ENCODE data around the gene SNX2.

SNX2 gene

GRCh38 chr5:122870219-122870856 lies 95.5 kb downstream of the SNX2 start:
- peak; percentile 64 for DNase-seq (ENCODE audit: low read depth)
- H3K4me3 ChIP-seq (ENCODE audit: low read length): peak overlapping the region; percentile 19
- no peak for TF ChIP-seq CTCF (conservative IDR thresholded peaks at IDR 0.05; ENCODE audit: low read length)

GRCh38 chr5:122871661-122872060 lies 96.8 kb downstream of the SNX2 start:
- TF ChIP-seq CTCF (conservative IDR thresholded peaks at IDR 0.05; ENCODE audit: low read length): no peak
- H3K4me3 ChIP-seq (ENCODE audit: low read length): no peak overlapping the region

GRCh38 chr5:122874179-122874875 lies 99.4 kb downstream of the SNX2 start:
- no peak for TF ChIP-seq CTCF (conservative IDR thresholded peaks at IDR 0.05; ENCODE audit: low read length)
- H3K4me3 ChIP-seq (ENCODE audit: low read length): no peak overlapping the region
- no peak for DNase-seq (ENCODE audit: low read depth)

More at GRCh38 chr5:122871661-122872060, 96.8 kb downstream of the SNX2 start:
- DNase-seq (ENCODE audit: low read depth): peak; percentile 76

- H3K4me3 ChIP-seq (ENCODE audit: low read length): no peak overlapping the region
- no peak for TF ChIP-seq CTCF (conservative IDR thresholded peaks at IDR 0.05; ENCODE audit: low read length)
- DNase-seq (ENCODE audit: low read depth): no peak
These were observed 102.6 kb downstream of the SNX2 start for GRCh38 chr5:122877518-122877917.

- H3K4me3 ChIP-seq (ENCODE audit: low read length): no peak overlapping the region
- no peak for DNase-seq (ENCODE audit: low read depth)
- no peak for TF ChIP-seq CTCF (conservative IDR thresholded peaks at IDR 0.05; ENCODE audit: low read length)
These were observed 104.2 kb downstream of the SNX2 start for GRCh38 chr5:122879076-122879475.

Data from AG10803 (cell line).